Upper lobe of left lung (tissue), 6 donors: Measurements from ENCODE around the gene ZNF638. TPM values are rescaled to one million over a fixed set of nuclear protein-coding genes. Genes with fewer than 3 reads are reported as not detected.

ENCODE experiments used
- ATAC-seq, 2 donors: fragments of 200-7000 bp; cut with Tn5 transposase; one replicate each; pipeline ENCODE4 v1.9.1; 2022; ENCODE audit warnings: mild to moderate bottlenecking in 2 of 2, moderate library complexity in 2 of 2; ENCODE audit not compliant: low FRiP score in 2 of 2
- DNase-seq, 2 donors: peaks; one replicate each; pipeline ENCODE4 v3.0.0-alpha.2; 2019 to 2020
- H3K27ac ChIP-seq, 4 donors: fragments of 200-600 bp; sonication (generic); one replicate each; pipeline ENCODE4 v1.5.1; 2016 to 2019
- H3K27me3 ChIP-seq, 4 donors: fragments of 200-600 bp; sonication (generic); one replicate each; pipeline ENCODE4 v1.5.1; 2017 to 2019
- H3K36me3 ChIP-seq, 4 donors: fragments of 200-600 bp; sonication (generic); one replicate each; pipeline ENCODE4 v1.5.1; 2016 to 2019
- H3K4me1 ChIP-seq, 4 donors: fragments of 200-600 bp; sonication (generic); one replicate each; pipeline ENCODE4 v1.5.1; 2018 to 2019
- H3K4me3 ChIP-seq, 4 donors: fragments of 200-600 bp; sonication (generic); one replicate each; pipeline ENCODE4 v1.5.1; 2017 to 2019; ENCODE audit warnings: mild to moderate bottlenecking in 2 of 4, moderate library complexity in 1 of 4
- H3K9me3 ChIP-seq, 4 donors: fragments of 200-600 bp; sonication (generic); one replicate each; pipeline ENCODE4 v1.5.1; 2018 to 2019
- CTCF ChIP-seq, 6 experiments: fragments of 450-650 bp in 4 of 6; fragments of 200-600 bp in 2 of 6; sonication (generic) in 2 of 6; IDR thresholded peaks; one replicate each; pipeline ENCODE4 v1.5.1; 2016 to 2019; ENCODE audit warnings: antibody characterized with exemption in 6 of 6
- EP300 ChIP-seq, 4 donors: sonication (generic); formaldehyde crosslinking; IDR thresholded peaks; one replicate each; pipeline ENCODE4 v1.5.1; 2017; ENCODE audit warnings: antibody characterized with exemption in 4 of 4, control low read depth in 2 of 4
- POLR2A ChIP-seq, 4 donors: fragments of 450-650 bp; IDR thresholded peaks; one replicate each; pipeline ENCODE4 v1.5.1; 2016 to 2017; ENCODE audit warnings: antibody characterized with exemption in 4 of 4, mild to moderate bottlenecking in 2 of 4
- POLR2AphosphoS5 ChIP-seq, 2 donors: sonication (generic); formaldehyde crosslinking; IDR thresholded peaks; one replicate each; pipeline ENCODE4 v1.5.1; 2017; ENCODE audit warnings: antibody characterized with exemption in 2 of 2
- WGBS, 2 donors: methylation state at CpG; one replicate each; pipeline ENCODE4 v1.1.5; 2017 to 2018; 5-methylcytosine and 5-hydroxymethylcytosine counted together
- total RNA-seq, 6 donors: library from RNA; depleted of rRNA in 4 of 6; stranded (reverse); fragments of >200 nt in 4 of 6; gene quantifications; one replicate each; pipeline versions ENCODE4 v1.1.0 to v1.2.1, GENCODE V29; 2016 to 2021
- donor health status: DM: no; HTN: no; CAD: no; lungs with moderate emphysema.
- donor health status: DM: no; HTN: yes; CAD: no; lungs with severe emphysema.

ZNF638 gene
- total RNA-seq, 6 donors from 2014 or later: 87.5 to 405 (median 115) TPM

- peaks cover 10 to 27% (median 19%) of the 10 kb centered on the region in 4 donors for H3K4me1 ChIP-seq
- no peaks in the 10 kb centered on the region for H3K9me3 ChIP-seq
- TF ChIP-seq POLR2AphosphoS5 (IDR thresholded peaks at IDR 0.05) (no peak), EP300 (IDR thresholded peaks at IDR 0.05) (no peak), POLR2A (IDR thresholded peaks at IDR 0.05) (no peak), CTCF (IDR thresholded peaks at IDR 0.05) (no peak)
- 14 to 32% methylated on average over 20 to 22 of the region's 23 CpGs for WGBS, 2 donors
- no peaks in the 10 kb centered on the region for H3K27me3 ChIP-seq
- H3K27ac ChIP-seq: peak overlapping the region; percentile 65 to 83 (median 76)
- H3K36me3 ChIP-seq: no peaks in the 10 kb centered on the region
- ATAC-seq: peak in 1 of 2 donors; percentile 4
- H3K4me3 ChIP-seq: peak overlapping the region; percentile 62 to 94 (median 70)
- DNase-seq: no peak
Observed at GRCh38 chr2:71465961-71466300, 134.3 kb downstream of the ZNF638 start.

GRCh38 chr2:71466301-71467179 lies 135.0 kb downstream of the ZNF638 start:
- no peaks in the 10 kb centered on the region for H3K27me3 ChIP-seq
- H3K9me3 ChIP-seq: no peaks in the 10 kb centered on the region
- WGBS, 2 donors: 0% methylated on average over 15 to 50 of the region's 78 CpGs
- DNase-seq (peak in 1 of 2 donors; percentile 88), ATAC-seq (peak; percentile 35 to 67)
- no peaks in the 10 kb centered on the region for H3K36me3 ChIP-seq
- peaks cover 10 to 27% (median 17%) of the 10 kb centered on the region in 4 donors for H3K4me1 ChIP-seq
- H3K4me3 ChIP-seq: peak overlapping the region; percentile 62 to 94 (median 70)
- peak overlapping the region; percentile 65 to 83 (median 76) for H3K27ac ChIP-seq
- TF ChIP-seq CTCF (IDR thresholded peaks at IDR 0.05) (no peak), POLR2AphosphoS5 (IDR thresholded peaks at IDR 0.05) (peak; percentile 27 to 58), POLR2A (IDR thresholded peaks at IDR 0.05) (peak in 1 of 4 donors; percentile 27)

- TF ChIP-seq POLR2AphosphoS5 (IDR thresholded peaks at IDR 0.05) (no peak), POLR2A (IDR thresholded peaks at IDR 0.05) (no peak), CTCF (IDR thresholded peaks at IDR 0.05) (no peak), EP300 (IDR thresholded peaks at IDR 0.05) (no peak)
- ATAC-seq: no peak
- Histone ChIP-seq H3K4me1 (peaks cover 10 to 27% (median 18%) of the 10 kb centered on the region in 4 donors), H3K27me3 (no peaks in the 10 kb centered on the region), H3K36me3 (no peaks in the 10 kb centered on the region), H3K27ac (peak overlapping the region in 3 of 4 donors; percentile 65 to 83 (median 79)), H3K9me3 (no peaks in the 10 kb centered on the region), H3K4me3 (peak overlapping the region; percentile 62 to 94 (median 70))
- DNase-seq: no peak
- WGBS, 2 donors: 10 to 15% methylated on average over 7 of the region's 7 CpGs
Observed at GRCh38 chr2:71467180-71467815, 135.7 kb downstream of the ZNF638 start.

GRCh38 chr2:71468279-71469015 lies 136.9 kb downstream of the ZNF638 start:
- TF ChIP-seq POLR2AphosphoS5 (IDR thresholded peaks at IDR 0.05) (no peak), CTCF (IDR thresholded peaks at IDR 0.05) (no peak), POLR2A (IDR thresholded peaks at IDR 0.05) (no peak), EP300 (IDR thresholded peaks at IDR 0.05) (no peak)
- Histone ChIP-seq H3K27me3 (no peaks in the 10 kb centered on the region), H3K36me3 (no peaks in the 10 kb centered on the region), H3K4me1 (peaks cover 12 to 27% (median 18%) of the 10 kb centered on the region in 4 donors), H3K4me3 (peak overlapping the region in 1 of 4 donors; percentile 94), H3K9me3 (no peaks in the 10 kb centered on the region), H3K27ac (peak overlapping the region in 2 of 4 donors; percentile 8 to 33)
- WGBS, 2 donors: 69 to 72% methylated on average over 6 to 11 of the region's 11 CpGs
- DNase-seq: no peak
- ATAC-seq: no peak
